Activated CD4-positive, alpha-beta T cell treated with anti-CD3 and anti-CD28 coated beads, Interleukin-2, amount 50 U/mL, for 48 hours (primary cell): Measurements from ENCODE around the gene PDGFA.

Source experiments
- DNase-seq, 2 experiments: peaks; one replicate each; pipeline ENCODE4 v3.0.0-alpha.2; 2020

Gene PDGFA

GRCh38 chr7:500521-501420 lies 18.9 kb downstream of the PDGFA start:
- no peak for DNase-seq

DNA sequence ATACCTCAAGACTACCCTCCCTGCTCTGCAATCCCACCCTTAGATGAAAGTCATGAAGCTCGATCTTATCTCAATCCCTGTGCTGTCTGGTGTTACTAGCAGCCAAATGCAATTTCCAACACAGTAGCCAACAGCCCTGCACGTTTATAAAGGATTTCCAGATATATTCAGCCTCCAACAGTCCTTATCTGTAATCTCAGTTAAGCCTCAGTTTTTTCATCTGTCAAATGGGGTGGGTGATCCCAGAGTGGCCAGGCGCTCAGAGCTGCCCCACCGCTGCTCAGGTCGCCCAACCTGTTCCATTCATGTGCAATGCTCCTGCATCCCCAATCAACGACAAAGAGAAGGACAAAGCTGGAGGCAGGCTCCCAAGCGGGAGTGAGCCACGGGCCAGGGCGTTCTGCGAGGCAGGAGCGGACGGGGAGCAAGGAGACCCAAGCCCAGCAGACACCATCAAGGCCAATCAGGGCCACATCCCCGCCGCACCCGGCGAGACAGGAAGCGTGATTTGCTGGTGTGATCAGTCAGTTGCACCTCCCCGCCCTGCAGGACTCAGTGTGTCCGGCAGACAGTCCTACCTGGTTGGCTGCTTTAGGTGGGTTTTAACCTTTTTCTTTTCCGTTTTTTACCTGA lies 19.7 kb downstream of the PDGFA start:
- no peak for DNase-seq

GRCh38 chr7:498678-499641 lies 20.7 kb downstream of the PDGFA start:
- no peak for DNase-seq

DNA sequence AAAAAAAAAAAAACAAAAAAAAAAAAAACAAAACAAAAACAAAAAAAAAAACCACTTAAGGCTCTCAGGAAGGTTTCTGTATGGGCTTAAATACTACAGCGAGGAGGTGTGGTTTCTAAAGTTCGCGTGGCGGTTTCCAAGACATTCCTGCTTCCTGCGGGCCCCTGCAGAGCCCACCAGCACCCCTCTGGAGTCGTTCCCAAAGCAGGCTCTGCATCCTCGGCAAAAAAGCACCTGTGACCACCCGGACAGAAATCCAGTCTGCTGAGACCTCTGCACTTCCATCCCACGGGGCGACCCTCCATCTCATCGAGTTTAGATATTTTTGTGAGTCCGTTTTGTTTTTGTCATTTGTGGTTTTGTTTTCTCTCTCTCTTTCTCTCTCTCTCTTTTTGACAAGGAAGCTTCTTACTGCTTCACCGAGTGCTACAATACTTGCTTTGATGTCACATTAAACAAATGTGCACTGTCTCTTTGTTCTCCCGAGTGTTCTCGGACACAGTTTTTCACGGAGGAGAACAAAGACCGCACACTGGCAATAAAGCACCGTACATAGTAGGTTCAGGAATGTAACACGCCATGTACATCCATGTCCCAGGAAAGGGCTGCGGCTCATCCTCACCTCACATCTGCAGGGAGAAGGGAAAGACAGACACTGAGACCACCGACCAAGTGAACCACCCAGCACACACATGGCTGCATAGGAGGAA lies 21.5 kb downstream of the PDGFA start:
- DNase-seq, result no peak

DNA sequence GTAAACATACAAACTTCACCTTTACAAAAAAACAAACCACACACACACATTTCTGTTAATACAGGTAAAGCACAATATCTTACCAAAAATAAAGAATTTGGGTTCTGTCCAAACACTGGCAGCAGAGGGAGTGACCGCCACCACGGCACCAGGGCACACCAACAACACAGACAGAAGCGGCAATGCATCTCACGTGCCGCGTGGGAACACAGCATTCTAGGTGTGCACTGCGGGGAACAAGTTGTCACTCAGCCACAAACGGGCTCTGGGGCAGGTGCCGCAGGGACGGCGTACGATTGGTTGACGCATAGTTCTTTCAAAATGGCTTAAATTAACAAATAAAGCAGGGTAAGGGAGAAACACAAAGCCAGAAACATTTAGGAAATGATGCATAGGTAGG lies 22.3 kb downstream of the PDGFA start:
- no peak for DNase-seq

GRCh38 chr7:496528-497295 lies 22.9 kb downstream of the PDGFA start:
- no peak for DNase-seq

DNA sequence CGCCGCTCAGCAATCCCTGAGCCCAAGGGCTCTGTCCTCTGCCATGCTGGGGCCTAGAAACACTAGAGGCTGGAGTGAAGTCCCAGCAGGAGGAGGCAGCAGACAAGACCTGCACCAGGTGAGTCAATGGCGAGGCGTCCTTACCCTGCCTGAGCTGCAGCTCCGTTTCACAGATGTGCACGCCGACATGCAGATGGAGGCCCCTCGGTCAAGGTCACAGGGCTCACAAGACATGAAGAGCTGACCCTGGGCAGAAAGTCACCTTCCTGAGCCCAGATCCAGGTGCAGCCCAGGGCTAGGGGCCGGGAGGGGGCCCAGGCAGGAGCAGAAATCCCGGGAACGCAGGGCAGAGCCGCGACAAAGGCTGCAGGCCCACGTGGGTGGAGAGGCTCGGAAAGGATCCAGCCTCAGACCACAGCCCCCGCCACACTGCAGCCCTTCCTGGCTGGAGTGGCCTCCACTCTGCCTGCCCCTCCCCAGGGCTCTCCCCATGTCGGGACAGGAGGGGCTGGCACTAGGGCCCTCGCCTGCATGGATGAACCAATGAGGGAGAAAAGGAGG lies 23.8 kb downstream of the PDGFA start:
- no peak for DNase-seq

DNA sequence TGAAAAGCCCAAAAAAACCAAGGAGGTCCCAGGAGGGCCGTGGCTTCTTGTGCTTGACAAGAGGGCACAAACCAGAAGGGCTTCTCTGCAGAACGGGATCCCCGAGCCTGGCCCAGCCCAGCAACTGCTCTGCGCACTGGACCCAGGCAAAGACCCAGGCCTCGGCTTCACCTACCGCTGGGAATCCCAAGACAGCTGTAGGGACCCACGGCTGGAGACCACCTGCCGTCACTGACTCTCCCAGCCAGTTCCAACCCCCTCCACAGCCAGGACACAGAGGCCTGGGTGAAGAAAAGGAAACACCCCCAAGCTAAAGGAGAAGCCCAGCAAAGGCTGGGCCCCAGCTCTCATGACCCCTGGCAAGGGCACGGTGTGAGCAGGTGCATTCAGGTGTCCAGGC lies 24.3 kb downstream of the PDGFA start:
- no peak for DNase-seq

- DNase-seq, result no peak
Measured at GRCh38 chr7:494906-495305, 24.7 kb downstream of the PDGFA start.

- no peak for DNase-seq
Measured at GRCh38 chr7:494259-494687, 25.4 kb downstream of the PDGFA start.

DNA sequence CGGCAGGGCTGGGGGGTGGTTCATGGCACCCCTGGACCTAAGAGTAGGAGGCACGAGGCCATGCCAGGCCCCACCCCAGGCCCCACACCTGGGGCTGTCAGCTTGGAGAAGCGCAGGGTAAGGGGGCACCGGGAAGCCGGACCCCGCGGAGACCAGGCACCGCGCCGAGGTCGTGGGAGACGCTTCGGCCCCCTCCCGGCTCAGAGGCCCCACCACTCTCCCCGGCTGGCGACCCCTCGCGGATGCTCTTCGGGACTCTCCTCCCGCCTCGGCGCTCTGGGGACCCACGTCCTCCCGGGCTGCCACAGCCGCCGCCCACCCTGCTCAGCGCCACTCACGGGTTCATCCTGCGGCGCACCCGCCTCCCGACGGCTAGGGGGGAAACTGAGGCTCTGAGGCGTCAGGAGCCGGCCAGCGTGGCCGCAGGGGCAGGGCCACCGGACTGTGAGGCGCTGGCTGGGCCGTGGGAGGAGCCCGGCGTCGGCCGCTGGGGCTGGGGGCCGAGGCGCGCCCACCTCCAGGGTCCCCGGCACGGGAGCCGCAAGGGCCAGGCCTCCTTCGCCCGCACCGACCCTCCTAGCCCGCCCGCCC lies 25.9 kb downstream of the PDGFA start:
- DNase-seq, result no peak

- DNase-seq, result no peak
Measured at GRCh38 chr7:492714-493065, 27.0 kb downstream of the PDGFA start.

DNA sequence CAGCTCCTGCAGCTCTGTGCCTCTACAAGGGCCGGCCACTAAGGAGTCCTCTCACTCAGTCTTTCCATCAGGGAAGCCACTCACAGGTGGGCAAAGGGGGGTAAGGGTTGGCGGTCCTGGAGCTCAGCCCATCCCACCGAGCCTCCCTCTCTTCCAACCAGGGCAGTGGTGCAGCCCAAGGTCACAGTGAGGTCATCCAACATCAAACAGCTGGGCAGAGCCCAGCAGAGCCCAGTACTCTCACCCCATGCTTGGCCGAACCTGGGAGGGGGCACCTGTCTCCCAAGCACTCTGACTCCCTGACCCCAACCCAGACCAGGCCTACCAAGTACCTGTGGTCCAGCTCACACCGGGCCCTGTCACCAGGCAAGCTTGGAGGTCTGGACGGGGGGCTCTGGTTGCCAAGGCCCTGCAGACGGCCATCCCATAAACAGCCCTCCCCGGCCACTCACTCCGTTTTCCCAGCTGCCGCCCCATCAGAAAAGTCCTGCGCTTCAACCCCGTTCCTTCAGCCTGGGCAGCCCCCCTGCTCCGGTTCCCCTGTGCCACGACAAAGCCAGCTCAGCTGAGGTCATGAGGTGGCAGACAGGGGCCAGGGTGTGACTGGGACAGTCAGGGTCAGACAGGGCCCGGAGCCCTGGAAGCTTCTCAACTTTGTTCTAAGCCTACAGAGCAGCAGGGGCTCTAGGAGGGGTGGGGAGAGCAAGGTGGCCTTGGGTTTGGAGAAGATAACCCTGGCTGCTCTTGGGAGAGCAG lies 27.5 kb downstream of the PDGFA start:
- no peak for DNase-seq

DNA sequence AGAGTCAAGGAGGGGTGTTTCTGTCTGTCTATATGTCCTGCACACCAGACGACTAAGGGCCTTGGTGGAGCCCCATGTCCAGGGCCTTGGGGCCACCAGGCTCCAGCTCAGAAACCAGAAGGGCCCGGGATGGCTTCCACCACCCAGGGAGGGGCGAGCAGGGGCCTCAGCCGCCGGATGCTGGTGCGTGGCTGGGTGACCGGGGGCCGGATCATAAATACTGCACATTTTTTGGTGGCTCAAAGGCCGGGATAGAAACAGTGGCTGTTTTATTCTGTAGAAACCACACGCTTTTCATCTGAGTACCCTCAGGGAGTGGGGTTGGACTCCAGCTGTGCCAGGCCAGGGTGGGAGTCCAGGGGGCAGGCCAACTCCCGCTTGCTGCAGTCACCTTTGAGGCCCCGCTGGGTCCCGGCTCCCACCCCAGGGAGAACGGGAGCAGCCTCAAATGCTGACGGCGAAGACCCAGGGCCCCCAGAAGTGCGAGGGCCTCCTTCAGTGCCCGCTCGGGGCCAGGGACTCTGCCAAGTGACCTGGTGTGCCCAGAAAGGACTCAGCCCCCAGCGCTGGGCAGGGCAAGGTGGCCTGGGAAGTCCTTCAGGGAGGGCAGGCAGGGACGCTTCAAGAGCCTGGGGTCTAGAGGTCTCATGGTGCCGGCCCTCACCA lies 28.2 kb downstream of the PDGFA start:
- DNase-seq, result no peak

GRCh38 chr7:490461-491291 lies 29.0 kb downstream of the PDGFA start:
- no peak for DNase-seq

DNA sequence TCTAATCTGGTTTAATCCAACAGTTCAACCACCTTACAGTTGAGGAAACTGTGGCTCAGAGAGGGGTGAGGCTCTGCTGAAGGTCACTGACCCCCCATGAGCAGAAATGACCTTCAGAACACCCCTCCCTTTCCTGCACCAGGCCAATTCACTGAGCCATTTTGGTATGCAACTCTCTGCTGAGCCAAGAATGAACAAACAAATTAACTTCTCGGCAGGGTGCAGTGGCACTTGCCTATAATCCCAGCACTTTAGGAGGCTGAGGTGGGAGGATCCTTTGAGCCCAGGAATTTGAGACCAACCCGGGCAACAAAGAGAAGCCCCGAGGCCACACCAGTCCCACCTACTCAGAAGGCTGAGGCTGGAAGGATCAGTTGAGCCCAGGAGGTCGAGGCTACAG lies 29.8 kb downstream of the PDGFA start:
- no peak for DNase-seq

DNA sequence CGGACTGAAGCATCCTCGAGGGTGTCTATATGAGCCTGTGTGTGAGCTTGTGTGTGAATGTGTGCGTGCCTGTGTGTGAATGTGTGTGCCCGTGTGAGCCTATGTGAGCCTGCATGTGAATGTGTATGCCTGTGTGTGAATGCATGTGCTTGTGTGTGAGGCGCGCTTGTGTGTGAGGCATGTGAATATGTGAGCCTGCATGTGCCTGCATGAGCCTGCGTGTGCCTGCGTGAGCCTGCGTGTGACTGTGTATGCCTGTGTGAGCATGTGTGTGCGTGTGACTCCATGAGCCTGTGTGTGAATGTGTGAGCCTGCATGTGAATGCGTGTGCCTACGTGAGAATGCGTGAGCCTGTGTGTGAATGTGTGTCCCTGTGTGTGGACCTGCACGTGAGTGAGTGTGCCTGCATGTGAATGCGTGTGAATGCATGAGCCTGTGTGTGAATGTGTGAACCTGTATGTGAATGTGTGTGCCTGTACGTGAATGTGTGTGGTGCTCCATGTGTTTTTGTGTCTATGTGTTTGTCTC lies 33.4 kb downstream of the PDGFA start:
- DNase-seq, result no peak
